HEK293 (cell line): ENCODE data around the gene MYH15.

ENCODE experiments used
- CTCF ChIA-PET: fragments of 350-600 bp; formaldehyde crosslinking; extraction: SDS; loops from one replicate; lab custom pipeline; 2021; ENCODE audit warnings: antibody characterized with exemption; lab: Yijun Ruan, JAX
- POLR2A ChIA-PET: fragments of 300-600 bp; formaldehyde crosslinking; extraction: SDS; loops from one replicate; lab custom pipeline; 2020; ENCODE audit warnings: antibody characterized with exemption, inconsistent platforms; lab: Yijun Ruan, JAX
- H3K27ac ChIP-seq: fragments of 200-500 bp; sonication (Bioruptor generic); 2 replicates; pipeline ENCODE4 v1.5.1; 2014; ENCODE audit warnings: low read depth, low read length, control low read depth, inconsistent platforms; ENCODE audit errors: extremely low read depth
- H3K36me3 ChIP-seq, 2 experiments: fragments of 200-500 bp in 1 of 2; sonication (Bioruptor generic) in 1 of 2; 1 replicate in 1 of 2; 2 replicates in 1 of 2; pipeline ENCODE4 v1.5.1; 2014 to 2017; ENCODE audit warnings: inconsistent platforms in 2 of 2, low read length in 2 of 2; ENCODE audit not compliant: control insufficient read depth in 2 of 2, insufficient read depth in 1 of 2
- H3K4me1 ChIP-seq: fragments of 200-500 bp; sonication (Bioruptor generic); 2 replicates; pipeline ENCODE4 v1.5.1; 2014; ENCODE audit warnings: mild to moderate bottlenecking, low read length, inconsistent platforms; ENCODE audit not compliant: control insufficient read depth, insufficient read depth
- H3K4me3 ChIP-seq: 2 replicates; pipeline ENCODE4 v1.5.1; 2011; ENCODE audit warnings: low read depth, mild to moderate bottlenecking, control low read depth, low read length, moderate library complexity
- H3K9me3 ChIP-seq: fragments of 200-500 bp; sonication (Bioruptor generic); 2 replicates; pipeline ENCODE4 v1.5.1; 2014; ENCODE audit warnings: low read depth, low read length, inconsistent platforms; ENCODE audit not compliant: control insufficient read depth, insufficient read depth
- EGR2 ChIP-seq: fragments of 450-650 bp; formaldehyde crosslinking; IDR thresholded peaks from 2 replicates; pipeline ENCODE4 v1.5.1; 2016; ENCODE audit warnings: low read depth, missing biosample characterization, missing genetic modification characterization
- GLI2 ChIP-seq: fragments of 450-650 bp; formaldehyde crosslinking; IDR thresholded peaks from 2 replicates; pipeline ENCODE4; 2017; ENCODE audit warnings: missing biosample characterization, missing genetic modification characterization, low read depth, borderline replicate concordance
- GLIS2 ChIP-seq: fragments of 450-650 bp; formaldehyde crosslinking; IDR thresholded peaks from 2 replicates; pipeline ENCODE4 v1.5.1; 2016; ENCODE audit warnings: missing biosample characterization, missing genetic modification characterization
- IKZF3 ChIP-seq: fragments of 450-650 bp; IDR thresholded peaks from 2 replicates; pipeline ENCODE4 v1.5.0; 2018; ENCODE audit warnings: missing biosample characterization, mild to moderate bottlenecking, missing genetic modification characterization, moderate library complexity
- OVOL3 ChIP-seq: fragments of 450-650 bp; formaldehyde crosslinking; IDR thresholded peaks from 2 replicates; pipeline ENCODE4 v1.5.1; 2016; ENCODE audit warnings: missing biosample characterization, missing genetic modification characterization
- SCRT1 ChIP-seq: fragments of 450-650 bp; formaldehyde crosslinking; IDR thresholded peaks from 2 replicates; pipeline ENCODE4 v1.5.1; 2016; ENCODE audit warnings: missing biosample characterization, missing genetic modification characterization, borderline replicate concordance
- ZBTB21 ChIP-seq: fragments of 450-650 bp; formaldehyde crosslinking; IDR thresholded peaks from 2 replicates; pipeline ENCODE4 v1.5.1; 2017; ENCODE audit warnings: missing biosample characterization, missing genetic modification characterization
- ZBTB7A ChIP-seq: fragments of 450-650 bp; formaldehyde crosslinking; IDR thresholded peaks from 2 replicates; pipeline ENCODE4 v1.5.1; 2016; ENCODE audit warnings: low read depth, missing biosample characterization, missing genetic modification characterization
- ZFP37 ChIP-seq: fragments of 450-650 bp; formaldehyde crosslinking; IDR thresholded peaks from 2 replicates; pipeline ENCODE4 v1.5.1; 2016; ENCODE audit warnings: missing biosample characterization, missing genetic modification characterization
- ZNF146 ChIP-seq: fragments of 450-650 bp; formaldehyde crosslinking; IDR thresholded peaks from 2 replicates; pipeline ENCODE4 v1.5.1; 2016; ENCODE audit warnings: missing biosample characterization, missing genetic modification characterization
- ZNF24 ChIP-seq: fragments of 450-650 bp; formaldehyde crosslinking; IDR thresholded peaks from 2 replicates; pipeline ENCODE4 v1.5.1; 2016; ENCODE audit warnings: missing biosample characterization, missing genetic modification characterization
- ZNF302 ChIP-seq: fragments of 450-650 bp; formaldehyde crosslinking; IDR thresholded peaks from 2 replicates; pipeline ENCODE4 v1.5.1; 2016; ENCODE audit warnings: missing biosample characterization, missing genetic modification characterization, low read depth
- ZNF544 ChIP-seq: fragments of 450-650 bp; formaldehyde crosslinking; IDR thresholded peaks from 2 replicates; pipeline ENCODE4 v1.5.0; 2017; ENCODE audit warnings: missing biosample characterization, missing genetic modification characterization
- ZNF555 ChIP-seq: fragments of 450-650 bp; formaldehyde crosslinking; conservative IDR thresholded peaks from 2 replicates; pipeline ENCODE4 v1.5.1; 2017; ENCODE audit warnings: missing biosample characterization, mild to moderate bottlenecking, missing genetic modification characterization, inconsistent platforms
- ZNF561 ChIP-seq: fragments of 450-650 bp; IDR thresholded peaks from 2 replicates; pipeline ENCODE4 v1.5.1; 2018; ENCODE audit warnings: missing biosample characterization, missing genetic modification characterization, borderline replicate concordance
- ZNF654 ChIP-seq: fragments of 450-650 bp; formaldehyde crosslinking; IDR thresholded peaks from 2 replicates; pipeline ENCODE4 v1.5.1; 2016; ENCODE audit warnings: low read depth, missing biosample characterization, missing genetic modification characterization
- ZNF660 ChIP-seq: fragments of 450-650 bp; IDR thresholded peaks from 2 replicates; pipeline ENCODE4 v1.5.1; 2018; ENCODE audit warnings: missing biosample characterization, mild to moderate bottlenecking, missing genetic modification characterization
- ZNF776 ChIP-seq: fragments of 450-650 bp; formaldehyde crosslinking; IDR thresholded peaks from 2 replicates; pipeline ENCODE4 v1.5.0; 2017; ENCODE audit warnings: missing biosample characterization, missing genetic modification characterization, borderline replicate concordance
- TF ChIP-seq, protein P1 (sequence below): fragments of 450-650 bp; formaldehyde crosslinking; IDR thresholded peaks from 2 replicates; pipeline ENCODE4 v1.5.1; 2017; ENCODE audit warnings: missing biosample characterization, missing genetic modification characterization
- TF ChIP-seq, protein P2 (sequence below): fragments of 450-650 bp; formaldehyde crosslinking; IDR thresholded peaks from 2 replicates; pipeline ENCODE4 v1.5.1; 2016; ENCODE audit warnings: missing biosample characterization, missing genetic modification characterization
- TF ChIP-seq, protein P3 (sequence below): fragments of 450-650 bp; formaldehyde crosslinking; IDR thresholded peaks from 2 replicates; pipeline ENCODE4 v1.5.1; 2016; ENCODE audit warnings: missing biosample characterization, missing genetic modification characterization
- TF ChIP-seq, protein P4 (sequence below): fragments of 450-650 bp; formaldehyde crosslinking; IDR thresholded peaks from 2 replicates; pipeline ENCODE4 v1.5.1; 2016; ENCODE audit warnings: missing biosample characterization, missing genetic modification characterization

The MYH15 gene

DNA sequence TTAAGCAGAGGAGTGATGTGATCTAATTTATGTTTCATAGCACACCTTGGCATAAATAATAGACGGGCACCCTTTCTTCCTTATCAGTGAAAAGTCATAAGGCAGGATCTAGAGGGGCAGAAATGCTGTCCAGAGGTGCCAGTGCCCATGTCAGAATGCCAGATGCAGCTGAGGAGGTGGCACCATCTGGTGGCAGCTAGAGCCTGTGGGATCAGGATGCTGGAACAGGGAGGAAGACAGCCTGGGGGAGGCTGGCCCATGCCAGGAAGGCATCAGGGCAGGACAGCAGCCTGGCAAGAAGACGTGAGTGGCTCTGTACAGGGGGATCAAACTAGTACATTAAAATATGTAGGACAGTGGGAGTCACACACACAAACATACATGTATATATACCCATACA, 16.5 kb downstream of the MYH15 start:
- Histone ChIP-seq H3K4me1 (no peaks in the 10 kb centered on the region), H3K4me3 (no peak overlapping the region), H3K9me3 (no peaks in the 10 kb centered on the region), H3K36me3 (no peaks in the 10 kb centered on the region), H3K27ac (no peak overlapping the region)
- no peak for TF ChIP-seq ZNF561 (tag by site-specific recombination)
- no peak for TF ChIP-seq ZNF24
- no peak for TF ChIP-seq ZNF544
- no peak for TF ChIP-seq ZNF660 (tag by site-specific recombination)
- ChIA-PET POLR2A (no interaction called here), CTCF (no interaction called here)

DNA sequence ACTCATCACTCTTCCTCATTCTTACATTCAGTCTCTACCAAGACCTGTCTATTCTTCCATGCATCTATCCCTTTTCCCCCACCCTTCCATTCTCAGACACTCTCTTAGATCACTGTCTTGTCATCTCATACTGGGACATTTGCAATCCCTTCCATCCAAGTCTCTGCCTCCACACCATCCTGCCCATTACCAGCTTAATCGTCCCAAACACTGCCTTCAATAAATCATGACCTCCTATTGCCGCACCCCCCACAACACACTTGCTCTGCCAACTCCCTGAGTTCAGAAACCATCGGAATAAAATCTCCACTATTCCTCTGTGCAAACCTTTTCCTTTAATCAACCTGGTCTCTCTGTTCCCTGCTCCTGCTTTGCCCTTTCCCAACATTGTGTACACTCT, 18.9 kb downstream of the MYH15 start:
- TF ChIP-seq, protein P1, sequence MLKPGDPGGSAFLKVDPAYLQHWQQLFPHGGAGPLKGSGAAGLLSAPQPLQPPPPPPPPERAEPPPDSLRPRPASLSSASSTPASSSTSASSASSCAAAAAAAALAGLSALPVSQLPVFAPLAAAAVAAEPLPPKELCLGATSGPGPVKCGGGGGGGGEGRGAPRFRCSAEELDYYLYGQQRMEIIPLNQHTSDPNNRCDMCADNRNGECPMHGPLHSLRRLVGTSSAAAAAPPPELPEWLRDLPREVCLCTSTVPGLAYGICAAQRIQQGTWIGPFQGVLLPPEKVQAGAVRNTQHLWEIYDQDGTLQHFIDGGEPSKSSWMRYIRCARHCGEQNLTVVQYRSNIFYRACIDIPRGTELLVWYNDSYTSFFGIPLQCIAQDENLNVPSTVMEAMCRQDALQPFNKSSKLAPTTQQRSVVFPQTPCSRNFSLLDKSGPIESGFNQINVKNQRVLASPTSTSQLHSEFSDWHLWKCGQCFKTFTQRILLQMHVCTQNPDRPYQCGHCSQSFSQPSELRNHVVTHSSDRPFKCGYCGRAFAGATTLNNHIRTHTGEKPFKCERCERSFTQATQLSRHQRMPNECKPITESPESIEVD (tag by site-specific recombination) = no peak
- TF ChIP-seq IKZF3 (no peak), ZNF146 (tag by site-specific recombination) (no peak), ZNF660 (tag by site-specific recombination) (no peak), ZBTB21 (no peak)
- TF ChIP-seq, protein P2, sequence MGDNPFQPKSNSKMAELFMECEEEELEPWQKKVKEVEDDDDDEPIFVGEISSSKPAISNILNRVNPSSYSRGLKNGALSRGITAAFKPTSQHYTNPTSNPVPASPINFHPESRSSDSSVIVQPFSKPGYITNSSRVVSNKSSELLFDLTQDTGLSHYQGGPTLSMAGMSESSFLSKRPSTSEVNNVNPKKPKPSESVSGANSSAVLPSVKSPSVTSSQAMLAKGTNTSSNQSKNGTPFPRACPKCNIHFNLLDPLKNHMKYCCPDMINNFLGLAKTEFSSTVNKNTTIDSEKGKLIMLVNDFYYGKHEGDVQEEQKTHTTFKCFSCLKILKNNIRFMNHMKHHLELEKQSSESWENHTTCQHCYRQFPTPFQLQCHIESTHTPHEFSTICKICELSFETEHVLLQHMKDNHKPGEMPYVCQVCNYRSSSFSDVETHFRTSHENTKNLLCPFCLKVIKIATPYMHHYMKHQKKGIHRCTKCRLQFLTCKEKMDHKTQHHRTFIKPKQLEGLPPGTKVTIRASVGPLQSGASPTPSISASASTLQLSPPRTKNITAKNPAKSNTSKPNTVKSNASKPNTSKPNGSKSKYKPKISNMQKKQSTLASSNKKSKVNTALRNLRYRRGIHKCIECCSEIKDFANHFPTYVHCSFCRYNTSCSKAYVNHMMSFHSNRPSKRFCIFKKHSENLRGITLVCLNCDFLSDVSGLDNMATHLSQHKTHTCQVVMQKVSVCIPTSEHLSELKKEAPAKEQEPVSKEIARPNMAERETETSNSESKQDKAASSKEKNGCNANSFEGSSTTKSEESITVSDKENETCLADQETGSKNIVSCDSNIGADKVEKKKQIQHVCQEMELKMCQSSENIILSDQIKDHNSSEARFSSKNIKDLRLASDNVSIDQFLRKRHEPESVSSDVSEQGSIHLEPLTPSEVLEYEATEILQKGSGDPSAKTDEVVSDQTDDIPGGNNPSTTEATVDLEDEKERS (tag by site-specific recombination) = no peak
- CTCF ChIA-PET = interaction anchor here (0.7 to 3.6 kb wide), 4 partner anchors 15 to 587 kb away, joined by 3 to 29 read pairs (median 4); no protein-coding TSS in a partner anchor
- no peaks in the 10 kb centered on the region for H3K36me3 ChIP-seq

DNA sequence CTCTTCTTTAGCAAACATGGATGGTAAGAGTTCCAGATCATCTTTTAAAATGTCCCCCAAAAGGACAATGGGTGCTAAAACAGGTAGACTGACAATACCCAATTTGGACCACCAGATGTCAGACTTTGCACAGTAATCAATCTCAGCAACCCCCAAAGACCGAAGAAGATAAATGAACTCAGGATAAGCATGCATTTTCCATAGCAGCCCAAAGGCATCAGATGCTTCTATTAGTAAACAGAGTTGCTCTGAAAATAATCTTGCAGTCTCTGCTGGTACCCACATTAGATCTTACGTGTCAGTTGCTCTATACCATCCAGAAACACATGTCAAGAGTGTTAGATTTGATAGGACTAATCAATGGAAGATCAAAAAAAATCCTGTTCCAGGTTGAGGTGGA, 20.6 kb downstream of the MYH15 start:
- 0 out of 2 replicates have a peak, but pooled peaks cover 2% of the 10 kb centered on the region for H3K4me1 ChIP-seq
- H3K36me3 ChIP-seq = no peaks in the 10 kb centered on the region
- ChIA-PET POLR2A (no interaction called here), CTCF (interaction anchor here (0.7 to 3.6 kb wide), 17 partner anchors 12 to 462 kb away, joined by 3 to 29 read pairs (median 3); partner anchors contain the start of gene MYH15)
- no peaks in the 10 kb centered on the region for H3K9me3 ChIP-seq
- no peak overlapping the region for H3K27ac ChIP-seq
- H3K4me3 ChIP-seq = no peak overlapping the region
- TF ChIP-seq EGR2 (tag by site-specific recombination) (no peak), ZNF544 (no peak), GLI2 (tag by site-specific recombination) (no peak), SCRT1 (tag by site-specific recombination) (no peak), ZNF555 (tag by site-specific recombination) (no peak), OVOL3 (tag by site-specific recombination) (no peak), ZNF776 (tag by site-specific recombination) (no peak), ZNF654 (tag by site-specific recombination) (peak; percentile 68), ZFP37 (no peak), GLIS2 (tag by site-specific recombination) (no peak), ZBTB7A (tag by site-specific recombination) (no peak), ZNF302 (tag by site-specific recombination) (no peak)
- TF ChIP-seq, protein P3, sequence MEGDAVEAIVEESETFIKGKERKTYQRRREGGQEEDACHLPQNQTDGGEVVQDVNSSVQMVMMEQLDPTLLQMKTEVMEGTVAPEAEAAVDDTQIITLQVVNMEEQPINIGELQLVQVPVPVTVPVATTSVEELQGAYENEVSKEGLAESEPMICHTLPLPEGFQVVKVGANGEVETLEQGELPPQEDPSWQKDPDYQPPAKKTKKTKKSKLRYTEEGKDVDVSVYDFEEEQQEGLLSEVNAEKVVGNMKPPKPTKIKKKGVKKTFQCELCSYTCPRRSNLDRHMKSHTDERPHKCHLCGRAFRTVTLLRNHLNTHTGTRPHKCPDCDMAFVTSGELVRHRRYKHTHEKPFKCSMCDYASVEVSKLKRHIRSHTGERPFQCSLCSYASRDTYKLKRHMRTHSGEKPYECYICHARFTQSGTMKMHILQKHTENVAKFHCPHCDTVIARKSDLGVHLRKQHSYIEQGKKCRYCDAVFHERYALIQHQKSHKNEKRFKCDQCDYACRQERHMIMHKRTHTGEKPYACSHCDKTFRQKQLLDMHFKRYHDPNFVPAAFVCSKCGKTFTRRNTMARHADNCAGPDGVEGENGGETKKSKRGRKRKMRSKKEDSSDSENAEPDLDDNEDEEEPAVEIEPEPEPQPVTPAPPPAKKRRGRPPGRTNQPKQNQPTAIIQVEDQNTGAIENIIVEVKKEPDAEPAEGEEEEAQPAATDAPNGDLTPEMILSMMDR (tag by site-specific recombination) = 0 out of 2 replicates have a peak, but pooled peaks have one; percentile 39
- TF ChIP-seq, protein P4, sequence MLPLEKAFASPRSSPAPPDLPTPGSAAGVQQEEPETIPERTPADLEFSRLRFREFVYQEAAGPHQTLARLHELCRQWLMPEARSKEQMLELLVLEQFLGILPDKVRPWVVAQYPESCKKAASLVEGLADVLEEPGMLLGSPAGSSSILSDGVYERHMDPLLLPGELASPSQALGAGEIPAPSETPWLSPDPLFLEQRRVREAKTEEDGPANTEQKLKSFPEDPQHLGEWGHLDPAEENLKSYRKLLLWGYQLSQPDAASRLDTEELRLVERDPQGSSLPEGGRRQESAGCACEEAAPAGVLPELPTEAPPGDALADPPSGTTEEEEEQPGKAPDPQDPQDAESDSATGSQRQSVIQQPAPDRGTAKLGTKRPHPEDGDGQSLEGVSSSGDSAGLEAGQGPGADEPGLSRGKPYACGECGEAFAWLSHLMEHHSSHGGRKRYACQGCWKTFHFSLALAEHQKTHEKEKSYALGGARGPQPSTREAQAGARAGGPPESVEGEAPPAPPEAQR (tag by site-specific recombination) = no peak

More for the DNA sequence above, 18.9 kb downstream of the MYH15 start:
- 0 out of 2 replicates have a peak, but pooled peaks cover 2% of the 10 kb centered on the region for H3K4me1 ChIP-seq
- POLR2A ChIA-PET = no interaction called here
- no peaks in the 10 kb centered on the region for H3K9me3 ChIP-seq
- H3K27ac ChIP-seq = no peak overlapping the region
- H3K4me3 ChIP-seq = no peak overlapping the region
